ENCODE results near the gene CFAP119.

Gene CFAP119

GRCh38 chr16:30780549-30780948 lies 18.7 kb upstream of the CFAP119 start:
- DNase-seq, result no peak

GRCh38 chr16:30780021-30780420 lies 18.2 kb upstream of the CFAP119 start:
- DNase-seq, result no peak

- DNase-seq, result no peak
Measured at GRCh38 chr16:30779596-30779995, 17.7 kb upstream of the CFAP119 start.

DNA sequence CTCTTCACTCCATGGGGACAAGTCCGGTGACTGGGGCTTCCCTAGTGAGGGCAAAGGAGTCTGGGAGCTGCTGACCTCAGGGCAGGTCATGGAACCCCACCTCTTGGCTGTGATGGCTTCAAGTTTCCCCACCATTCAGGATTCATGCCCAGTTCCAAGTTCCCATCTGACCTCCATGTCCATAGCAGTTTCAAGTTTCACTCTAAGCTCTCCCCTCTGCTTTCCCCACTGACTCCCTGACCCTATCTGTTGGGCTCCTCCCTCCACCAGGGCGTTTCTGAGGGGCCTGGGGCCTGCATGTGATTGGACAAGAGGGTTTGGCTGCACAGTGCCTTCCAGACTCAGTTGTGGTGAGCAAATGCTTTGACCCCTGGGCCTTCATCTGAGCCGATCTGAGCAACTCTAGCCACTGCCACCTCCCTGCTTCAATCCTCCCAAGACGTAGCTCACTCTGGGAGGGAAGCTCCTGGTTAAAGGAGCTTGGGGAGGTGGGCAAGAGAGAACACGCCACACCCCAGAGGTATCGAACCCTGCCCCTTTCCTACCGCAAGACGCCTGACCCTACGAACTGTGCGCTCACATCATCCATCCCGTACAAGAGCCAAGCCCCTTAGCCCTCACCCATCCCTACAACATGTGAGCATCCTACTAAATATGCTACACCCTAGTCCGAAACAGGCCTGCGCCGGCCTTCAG lies 16.8 kb upstream of the CFAP119 start:
- no peak for DNase-seq

DNA sequence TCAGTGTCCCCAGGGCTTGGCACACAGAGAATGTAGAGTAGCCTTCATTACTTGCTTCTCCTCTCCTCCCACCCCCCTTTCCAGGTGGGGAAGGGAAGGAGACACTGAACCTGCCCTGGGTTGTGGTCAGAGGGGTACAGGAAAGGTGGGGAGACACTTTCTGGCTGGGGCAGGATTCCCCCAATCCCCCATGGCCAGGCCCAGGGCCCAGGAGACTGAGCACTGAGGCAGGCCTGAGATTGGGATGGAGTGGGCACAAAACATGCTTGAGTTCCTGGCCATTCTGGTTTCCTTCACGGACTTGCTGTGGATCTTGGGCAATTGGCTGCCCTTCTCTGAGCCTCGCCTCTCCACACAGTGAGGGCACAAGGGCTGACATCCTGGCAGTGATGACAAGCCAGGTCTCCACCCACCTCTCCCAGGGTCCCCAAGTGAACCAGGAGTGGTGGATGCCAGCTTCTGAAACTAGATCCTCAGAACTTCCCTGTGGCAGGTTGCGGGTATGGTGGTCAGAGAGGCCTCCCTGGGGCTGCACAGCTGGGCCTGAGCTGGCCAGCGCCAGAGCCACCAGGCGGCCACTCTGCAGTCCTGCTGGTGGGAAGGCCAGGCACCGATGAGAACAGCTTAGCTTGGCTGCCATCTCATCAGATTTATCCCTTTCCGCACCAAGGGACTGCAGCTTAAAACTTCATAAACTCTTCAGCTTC lies 15.9 kb upstream of the CFAP119 start:
- no peak for DNase-seq

DNA sequence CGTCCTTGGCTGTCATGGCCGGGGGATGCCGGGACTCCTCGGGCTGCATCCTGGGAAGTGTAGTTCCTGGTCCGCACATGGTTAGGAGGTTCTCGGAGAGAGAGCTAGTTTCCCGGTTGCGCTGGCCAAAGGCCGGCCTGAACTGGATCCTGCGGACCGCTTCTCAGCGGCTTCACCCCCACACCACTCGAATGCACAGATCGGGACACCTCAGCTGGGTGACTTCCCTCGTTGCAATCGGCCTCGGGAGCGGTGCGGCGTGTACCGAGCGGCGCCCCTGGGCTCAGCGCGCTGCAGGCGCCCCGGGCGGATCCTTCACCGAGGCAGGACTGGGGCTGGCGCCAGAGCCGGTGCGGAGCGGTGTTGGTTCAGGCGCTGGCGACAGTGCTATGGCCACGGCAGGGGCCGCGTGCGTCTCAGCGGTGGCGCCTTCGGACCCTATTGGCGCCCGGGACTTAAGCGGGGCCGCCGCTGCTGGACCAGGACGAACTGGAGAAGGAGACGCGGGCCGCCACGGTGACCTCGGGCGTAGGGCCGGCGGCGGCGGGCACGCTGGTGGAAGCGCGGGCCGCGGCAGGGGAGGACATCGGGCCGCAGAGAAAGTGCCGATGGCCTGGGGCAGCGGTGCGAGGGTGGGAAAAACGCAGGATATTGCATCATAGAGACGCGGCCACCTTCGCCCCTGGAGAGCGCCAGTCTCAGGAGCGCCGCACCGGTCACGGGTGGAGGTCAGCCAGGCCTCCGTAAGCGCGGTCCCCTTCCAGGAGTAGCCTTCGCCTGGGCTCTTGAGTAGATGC lies 13.7 kb upstream of the CFAP119 start:
- peak; percentile 67 for DNase-seq

GRCh38 chr16:30775131-30775391 lies 13.2 kb upstream of the CFAP119 start:
- no peak for DNase-seq

GRCh38 chr16:30774367-30775130 lies 12.7 kb upstream of the CFAP119 start:
- DNase-seq, result no peak

- DNase-seq, result no peak
Measured at GRCh38 chr16:30773826-30774225, 12.0 kb upstream of the CFAP119 start.

GRCh38 chr16:30771726-30772125 lies 9.9 kb upstream of the CFAP119 start:
- no peak for DNase-seq

DNA sequence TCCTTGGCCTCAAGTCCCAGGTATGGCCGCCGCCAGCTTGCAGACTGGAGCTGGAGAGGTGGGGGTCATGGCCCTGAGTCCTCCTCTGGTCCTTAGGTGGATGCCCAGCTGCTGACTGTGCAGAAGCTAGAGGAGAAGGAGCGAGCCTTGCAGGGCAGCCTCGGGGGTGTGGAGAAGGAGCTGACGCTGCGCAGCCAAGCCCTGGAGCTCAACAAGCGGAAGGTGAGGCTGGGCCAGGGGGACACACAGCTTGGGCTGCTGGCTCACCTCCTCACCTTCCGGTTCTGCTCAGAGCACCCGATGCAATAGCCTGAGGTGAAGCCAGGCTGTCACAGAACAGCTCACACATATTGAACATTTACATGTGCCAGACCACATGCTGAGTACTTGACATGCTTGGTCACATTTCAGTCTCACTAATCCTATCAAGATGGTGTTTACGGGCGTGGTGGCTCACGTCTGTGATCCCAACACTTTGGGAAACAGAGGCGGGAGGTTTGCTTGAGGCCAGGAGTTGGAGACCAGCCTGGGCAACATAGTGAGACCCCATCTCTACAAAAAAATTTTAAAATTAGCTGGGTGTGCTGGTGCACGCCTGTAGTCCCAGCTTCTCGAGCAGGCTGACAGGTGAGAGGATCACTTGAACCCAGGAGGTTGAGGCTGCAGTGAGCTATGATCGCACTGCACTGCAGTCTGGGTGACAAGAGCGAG lies 7.7 kb upstream of the CFAP119 start:
- no peak for DNase-seq

DNA sequence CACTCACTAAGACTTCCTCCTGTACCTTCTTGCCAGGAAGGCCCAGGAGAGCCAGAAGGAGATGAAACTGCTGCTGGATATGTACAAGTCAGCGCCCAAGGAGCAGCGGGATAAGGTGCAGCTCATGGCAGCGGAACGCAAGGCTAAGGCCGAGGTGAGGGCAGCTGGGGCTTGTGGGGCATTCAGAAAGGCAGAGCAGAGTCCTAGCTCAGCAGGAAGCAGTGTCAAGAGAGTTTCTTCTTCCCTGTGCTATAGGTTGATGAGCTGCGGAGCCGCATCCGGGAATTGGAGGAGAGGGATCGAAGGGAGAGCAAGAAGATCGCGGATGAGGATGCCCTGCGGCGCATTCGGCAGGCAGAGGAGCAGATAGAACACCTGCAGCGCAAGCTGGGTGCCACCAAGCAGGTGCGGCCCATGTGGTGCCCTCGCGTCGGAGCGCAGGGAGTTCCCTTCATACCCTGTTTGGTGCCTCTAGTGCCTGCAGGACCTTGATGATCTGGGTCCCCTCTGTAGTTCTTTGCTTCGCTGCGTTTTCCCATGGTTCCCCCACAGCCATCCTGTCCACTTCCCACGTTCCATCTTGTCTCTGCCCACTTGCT lies 6.8 kb upstream of the CFAP119 start:
- no peak for DNase-seq

DNA sequence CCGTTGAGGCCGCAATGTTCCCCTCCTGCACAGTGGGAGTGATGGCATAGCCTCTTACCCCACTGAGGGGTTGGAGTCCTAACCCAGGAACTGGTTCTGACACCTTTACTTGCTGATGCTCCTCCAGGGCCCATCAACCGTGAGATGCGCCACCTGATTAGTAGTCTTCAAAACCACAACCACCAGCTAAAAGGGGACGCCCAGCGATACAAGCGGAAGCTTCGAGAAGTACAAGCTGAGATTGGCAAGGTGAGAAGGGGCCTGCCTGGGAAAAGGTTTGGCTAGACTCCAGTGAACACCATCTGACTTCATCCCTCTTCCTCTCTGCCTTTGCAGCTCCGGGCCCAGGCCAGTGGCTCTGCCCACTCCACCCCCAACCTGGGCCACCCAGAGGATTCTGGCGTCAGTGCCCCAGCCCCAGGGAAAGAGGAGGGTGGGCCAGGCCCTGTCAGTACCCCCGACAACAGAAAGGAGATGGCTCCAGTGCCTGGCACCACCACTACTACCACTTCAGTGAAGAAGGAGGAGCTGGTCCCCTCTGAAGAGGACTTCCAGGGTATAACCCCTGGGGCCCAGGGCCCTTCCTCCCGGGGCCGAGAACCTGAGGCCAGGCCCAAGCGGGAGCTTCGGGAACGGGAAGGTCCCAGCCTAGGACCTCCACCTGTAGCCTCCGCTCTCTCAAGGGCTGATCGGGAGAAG lies 6.1 kb upstream of the CFAP119 start:
- DNase-seq, result no peak

GRCh38 chr16:30766933-30767284 lies 5.0 kb upstream of the CFAP119 start:
- DNase-seq, result no peak

DNA sequence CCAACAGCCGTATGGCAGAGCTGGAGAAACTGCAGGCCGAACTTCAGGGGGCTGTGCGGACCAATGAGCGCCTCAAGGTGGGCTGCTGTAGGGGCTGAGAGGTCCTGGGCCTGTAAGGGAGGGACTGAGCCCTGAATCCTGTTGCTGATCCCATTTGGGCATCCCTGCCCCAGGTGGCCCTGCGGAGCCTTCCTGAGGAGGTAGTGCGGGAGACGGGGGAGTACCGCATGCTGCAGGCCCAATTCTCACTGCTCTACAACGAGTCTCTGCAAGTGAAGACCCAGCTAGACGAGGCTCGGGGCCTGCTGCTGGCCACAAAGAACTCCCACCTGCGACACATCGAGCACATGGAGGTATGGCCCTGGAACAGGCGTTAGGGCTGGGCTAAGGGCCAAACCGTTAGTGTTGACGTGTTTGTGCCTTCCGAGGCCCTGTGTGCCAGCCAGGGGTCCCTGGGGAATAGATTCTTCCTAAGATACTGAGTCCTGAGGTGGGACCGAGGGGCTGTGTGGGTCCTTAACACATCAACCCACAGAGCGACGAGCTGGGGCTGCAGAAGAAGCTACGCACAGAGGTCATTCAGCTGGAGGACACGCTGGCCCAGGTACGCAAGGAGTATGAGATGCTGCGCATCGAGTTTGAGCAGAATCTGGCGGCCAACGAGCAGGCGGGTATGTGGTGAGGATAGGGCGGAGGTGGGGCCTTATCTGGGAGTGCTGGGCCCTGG lies 4.5 kb upstream of the CFAP119 start:
- DNase-seq, result no peak

DNA sequence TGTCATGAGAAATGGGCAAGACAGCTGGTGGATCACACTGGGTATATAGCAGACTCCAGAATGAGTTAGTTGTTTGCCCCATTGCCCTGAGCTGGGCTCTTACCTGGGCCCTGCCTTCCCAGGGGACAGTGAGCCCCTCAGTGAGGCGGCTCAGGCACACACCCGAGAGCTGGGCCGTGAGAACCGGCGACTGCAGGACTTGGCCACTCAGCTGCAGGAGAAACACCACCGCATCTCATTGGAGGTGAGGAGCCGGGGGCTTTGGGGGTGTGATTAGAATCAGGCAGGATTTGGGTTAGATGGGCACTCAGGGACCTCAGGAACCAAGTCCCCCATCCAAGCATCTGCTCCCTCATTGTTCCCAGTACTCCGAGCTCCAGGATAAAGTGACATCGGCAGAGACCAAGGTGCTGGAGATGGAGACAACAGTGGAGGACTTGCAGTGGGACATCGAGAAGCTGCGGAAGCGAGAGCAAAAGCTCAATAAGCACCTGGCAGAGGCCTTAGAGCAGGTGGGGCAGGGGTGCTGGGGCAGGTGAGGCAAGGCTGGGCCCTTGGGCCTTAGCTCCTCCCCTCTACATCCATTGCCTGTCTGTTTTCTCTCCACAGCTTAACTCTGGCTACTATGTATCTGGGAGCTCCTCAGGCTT lies 3.1 kb upstream of the CFAP119 start:
- no peak for DNase-seq

GRCh38 chr16:30764086-30764485 lies 2.2 kb upstream of the CFAP119 start:
- DNase-seq, result no peak

GRCh38 chr16:30762991-30763725 lies 1.3 kb upstream of the CFAP119 start:
- DNase-seq, result no peak

GRCh38 chr16:30761427-30761927 lies 385 bp downstream of the CFAP119 start:
- peak; percentile 55 for DNase-seq
